ENCODE results near the gene ARHGEF26. TPM values are rescaled to one million over a fixed set of nuclear protein-coding genes. Genes with fewer than 3 reads are reported as not detected.

ARHGEF26 gene
- total RNA-seq, 1 experiment from 2014 or later, result 14.1 TPM

- TF ChIP-seq E2F5 (CRISPR knock-in tag; IDR thresholded peaks at IDR 0.05) (no peak), ATF2 (CRISPR knock-in tag; IDR thresholded peaks at IDR 0.05; ENCODE audit: borderline replicate concordance, low read depth) (no peak), EMX1 (CRISPR knock-in tag; IDR thresholded peaks at IDR 0.05) (no peak), ELF4 (CRISPR knock-in tag; IDR thresholded peaks at IDR 0.05; ENCODE audit: low read depth) (no peak)
Measured at GRCh38 chr3:154224866-154225265, 103.7 kb downstream of the ARHGEF26 start (continued).

DNA sequence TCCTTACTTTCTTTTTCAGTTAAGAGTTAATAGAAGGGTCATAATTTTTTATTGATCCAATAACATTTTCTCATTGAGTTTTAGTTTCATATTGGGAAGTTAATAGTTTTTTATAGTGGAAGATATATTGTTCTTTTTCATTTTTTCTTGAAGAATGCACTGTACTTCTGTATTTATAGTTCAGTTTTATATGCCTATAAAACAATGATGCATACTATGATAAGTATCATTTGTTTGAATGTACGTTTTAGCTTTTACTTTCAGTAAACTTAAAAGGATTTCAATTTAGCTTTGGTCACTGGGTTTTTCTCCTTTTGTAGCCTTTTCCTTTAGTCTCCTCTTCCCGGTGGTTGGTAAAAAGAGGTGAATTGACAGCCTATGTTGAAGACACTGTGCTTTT, 104.3 kb downstream of the ARHGEF26 start:
- TF ChIP-seq CTCF (IDR thresholded peaks at IDR 0.05) (no peak), TEAD1 (CRISPR knock-in tag; IDR thresholded peaks at IDR 0.05) (no peak)
- Mint-ChIP-seq H3K4me3 (no peak overlapping the region), H3K27ac (no peak overlapping the region), H3K4me1 (peaks cover 5% of the 10 kb centered on the region; the same call in 1 of the 2 replicates), H3K36me3 (no peaks in the 10 kb centered on the region; the same call in 1 of the 2 replicates), H3K9me3 (no peaks in the 10 kb centered on the region), H3K27me3 (ENCODE audit: low read depth) (no peaks in the 10 kb centered on the region)
- no peak for ATAC-seq
- ChIA-PET CTCF (no interaction called here), POLR2A (no interaction called here)
- no peak for DNase-seq (ENCODE audit: low spot score)

DNA sequence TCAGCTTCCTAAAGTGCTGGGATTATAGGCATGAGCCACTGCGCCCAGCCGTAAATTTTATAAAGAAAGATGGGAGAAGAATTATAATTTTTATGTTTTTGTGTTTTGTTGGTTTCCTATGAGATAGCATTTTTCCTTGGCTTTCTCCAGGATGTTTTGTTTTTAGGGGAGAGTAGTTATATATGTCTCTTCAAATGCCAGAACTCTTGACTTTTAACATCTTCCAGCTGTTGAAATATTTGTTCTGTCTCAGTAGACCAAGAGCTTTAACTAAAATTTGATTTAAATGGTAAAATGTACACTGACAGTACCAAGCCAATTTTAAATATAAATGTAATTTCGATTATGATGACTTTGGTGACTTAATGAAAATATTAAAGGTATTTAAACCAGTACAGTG, 106.3 kb downstream of the ARHGEF26 start:
- no peak for ATAC-seq
- no peaks in the 10 kb centered on the region for H3K27me3 Mint-ChIP-seq (ENCODE audit: low read depth)
- no peak overlapping the region for H3K4me3 Mint-ChIP-seq
- TF ChIP-seq ZNF138 (CRISPR knock-in tag; conservative IDR thresholded peaks at IDR 0.05) (no peak), SOX15 (CRISPR knock-in tag; IDR thresholded peaks at IDR 0.05) (no peak), USF1 (CRISPR knock-in tag; IDR thresholded peaks at IDR 0.05) (no peak), OVOL2 (CRISPR knock-in tag; IDR thresholded peaks at IDR 0.05; ENCODE audit: borderline replicate concordance) (no peak), CREM (CRISPR knock-in tag; IDR thresholded peaks at IDR 0.05) (no peak)
- TF ChIP-seq, protein P1, sequence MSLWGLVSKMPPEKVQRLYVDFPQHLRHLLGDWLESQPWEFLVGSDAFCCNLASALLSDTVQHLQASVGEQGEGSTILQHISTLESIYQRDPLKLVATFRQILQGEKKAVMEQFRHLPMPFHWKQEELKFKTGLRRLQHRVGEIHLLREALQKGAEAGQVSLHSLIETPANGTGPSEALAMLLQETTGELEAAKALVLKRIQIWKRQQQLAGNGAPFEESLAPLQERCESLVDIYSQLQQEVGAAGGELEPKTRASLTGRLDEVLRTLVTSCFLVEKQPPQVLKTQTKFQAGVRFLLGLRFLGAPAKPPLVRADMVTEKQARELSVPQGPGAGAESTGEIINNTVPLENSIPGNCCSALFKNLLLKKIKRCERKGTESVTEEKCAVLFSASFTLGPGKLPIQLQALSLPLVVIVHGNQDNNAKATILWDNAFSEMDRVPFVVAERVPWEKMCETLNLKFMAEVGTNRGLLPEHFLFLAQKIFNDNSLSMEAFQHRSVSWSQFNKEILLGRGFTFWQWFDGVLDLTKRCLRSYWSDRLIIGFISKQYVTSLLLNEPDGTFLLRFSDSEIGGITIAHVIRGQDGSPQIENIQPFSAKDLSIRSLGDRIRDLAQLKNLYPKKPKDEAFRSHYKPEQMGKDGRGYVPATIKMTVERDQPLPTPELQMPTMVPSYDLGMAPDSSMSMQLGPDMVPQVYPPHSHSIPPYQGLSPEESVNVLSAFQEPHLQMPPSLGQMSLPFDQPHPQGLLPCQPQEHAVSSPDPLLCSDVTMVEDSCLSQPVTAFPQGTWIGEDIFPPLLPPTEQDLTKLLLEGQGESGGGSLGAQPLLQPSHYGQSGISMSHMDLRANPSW (CRISPR knock-in tag; conservative IDR thresholded peaks at IDR 0.05; ENCODE audit: low read depth), result no peak
- no peak overlapping the region for H3K27ac Mint-ChIP-seq
- no peaks in the 10 kb centered on the region for H3K9me3 Mint-ChIP-seq
- CTCF ChIA-PET, result no interaction called here
- no peak for DNase-seq (ENCODE audit: low spot score)
- POLR2A ChIA-PET, result no interaction called here
- H3K4me1 Mint-ChIP-seq, result peaks cover 5% of the 10 kb centered on the region; the same call in 1 of the 2 replicates
- no peaks in the 10 kb centered on the region; the same call in 1 of the 2 replicates for H3K36me3 Mint-ChIP-seq

All from WTC11 (cell line).